NCI-H748 (cell line): Measurements from ENCODE around the gene GAB1.

ENCODE experiments used
- DNase-seq: peaks from one replicate; lab custom pipeline; 2025; ENCODE audit not compliant: unreplicated experiment; lab: John Stamatoyannopoulos, UW

The GAB1 gene

DNA sequence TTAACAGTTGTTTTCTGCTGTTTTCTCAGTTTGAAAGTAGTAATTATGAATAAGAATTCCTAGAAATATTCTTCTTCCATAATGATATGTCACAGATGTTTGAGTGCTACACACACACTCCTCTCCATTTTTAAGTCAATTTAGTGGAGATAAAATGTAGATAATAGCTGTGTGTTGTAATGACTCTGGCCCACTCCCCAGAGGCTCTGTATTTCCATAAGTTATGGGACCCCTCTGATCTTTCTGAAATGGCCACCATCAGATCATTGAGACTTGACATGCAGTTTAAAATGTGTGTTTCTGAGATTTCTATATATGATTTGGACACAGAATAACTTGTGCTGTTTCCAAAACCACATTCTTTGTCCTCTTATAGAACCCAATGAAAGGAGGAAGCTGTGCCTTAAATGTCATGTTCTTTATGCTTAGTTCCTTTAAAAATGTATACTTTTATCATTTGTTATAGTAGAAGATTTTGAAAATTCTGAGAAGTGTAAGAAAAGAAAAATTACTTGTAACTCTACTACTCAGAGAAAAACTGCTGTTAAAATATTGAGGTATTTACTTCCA, 46.4 kb downstream of the GAB1 start:
- DNase-seq, result no peak

DNA sequence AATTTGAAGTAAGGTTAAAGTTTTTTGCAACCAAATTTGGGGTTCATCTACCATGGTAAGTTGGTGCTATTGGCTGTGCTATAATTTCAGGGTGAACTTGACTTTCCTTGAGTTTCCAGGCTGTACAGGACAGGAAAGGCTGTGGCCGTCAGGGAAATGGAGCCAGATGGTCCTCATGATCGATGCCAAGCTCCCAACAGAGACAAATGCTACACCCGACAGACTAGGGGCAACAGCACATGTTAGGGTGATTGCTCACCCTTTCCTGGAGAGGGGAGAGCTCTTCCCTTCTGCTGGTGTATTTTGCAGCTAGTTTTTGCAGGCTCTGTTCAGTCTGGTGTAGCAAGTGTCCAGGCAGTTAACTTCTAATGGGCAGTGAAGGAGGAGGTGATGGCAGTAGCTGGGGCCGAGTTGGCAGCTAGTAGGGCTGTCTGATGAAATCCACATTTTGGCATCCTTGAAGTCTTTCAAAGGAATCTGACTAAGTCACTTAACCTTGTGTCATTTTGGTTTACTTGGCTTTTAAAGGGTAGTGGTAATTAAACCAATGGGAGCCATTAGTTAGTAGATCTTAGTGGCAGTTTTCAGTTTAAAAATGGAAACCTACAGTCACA, 47.8 kb downstream of the GAB1 start:
- no peak for DNase-seq

DNA sequence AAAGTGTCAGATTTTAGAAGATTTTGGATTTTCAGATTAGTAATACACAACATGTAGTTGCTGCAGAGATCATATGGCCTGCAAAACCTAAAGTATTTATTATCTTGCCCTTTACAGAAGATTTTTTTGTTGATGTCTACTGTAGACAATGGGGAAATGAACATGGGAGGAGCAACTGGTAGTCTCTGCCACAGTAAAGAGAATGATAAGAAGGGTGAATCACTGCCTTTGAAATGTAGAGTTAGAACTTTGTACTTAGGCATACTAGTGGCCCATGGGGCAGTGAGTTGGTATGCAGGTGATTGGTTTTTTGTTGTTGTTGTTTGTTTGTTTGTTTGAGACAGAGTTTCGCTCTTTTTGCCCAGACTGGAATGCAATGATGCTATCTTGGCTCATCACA, 50.1 kb downstream of the GAB1 start:
- no peak for DNase-seq

DNA sequence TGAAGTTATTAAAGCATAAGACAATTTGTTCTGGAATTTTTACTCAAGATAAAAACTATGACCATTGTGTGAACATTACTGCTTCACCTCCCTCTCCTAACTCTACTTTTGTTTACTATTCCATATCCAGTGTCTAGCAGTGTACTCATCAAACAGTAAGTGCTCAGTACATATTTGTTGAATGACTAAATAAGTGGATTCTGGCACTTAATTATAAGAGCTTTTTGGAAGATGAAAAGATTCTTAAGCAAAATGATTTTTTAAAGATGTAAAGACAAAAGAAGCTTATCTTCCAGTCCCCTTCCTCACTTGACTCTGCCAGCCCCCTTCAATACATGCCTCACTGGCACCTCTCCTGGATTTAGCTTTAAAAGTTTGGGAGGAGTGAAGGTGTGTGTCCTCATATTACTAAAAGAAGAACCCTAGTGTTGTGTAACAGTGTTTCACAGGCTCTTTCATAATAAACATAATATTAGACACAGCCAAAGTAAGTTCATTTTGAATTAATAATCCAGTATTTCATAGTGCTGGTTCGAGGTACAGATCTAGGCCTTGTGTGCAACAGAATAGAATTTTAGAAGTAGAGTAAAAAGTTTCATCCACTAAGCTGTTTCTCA, 53.0 kb downstream of the GAB1 start:
- DNase-seq, result no peak

DNA sequence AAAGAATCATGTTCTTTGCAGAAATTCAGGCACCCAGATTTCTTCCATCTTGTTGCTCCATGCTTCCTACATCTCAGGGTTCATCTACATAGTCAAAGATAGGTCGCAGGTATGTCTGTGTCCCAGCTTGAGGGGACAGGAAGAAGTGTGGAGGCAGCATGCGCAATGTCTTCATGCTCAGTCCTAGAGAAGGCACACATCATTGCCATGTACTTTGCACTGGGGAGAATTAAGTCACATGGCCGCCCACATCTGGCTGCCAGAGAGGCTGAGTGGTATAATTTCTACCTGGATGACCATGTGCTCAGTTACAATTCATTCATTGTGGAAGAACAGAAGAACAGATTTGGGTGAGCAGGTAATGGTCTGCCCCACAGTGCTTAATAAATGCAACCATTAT, 54.1 kb downstream of the GAB1 start:
- DNase-seq, result no peak

DNA sequence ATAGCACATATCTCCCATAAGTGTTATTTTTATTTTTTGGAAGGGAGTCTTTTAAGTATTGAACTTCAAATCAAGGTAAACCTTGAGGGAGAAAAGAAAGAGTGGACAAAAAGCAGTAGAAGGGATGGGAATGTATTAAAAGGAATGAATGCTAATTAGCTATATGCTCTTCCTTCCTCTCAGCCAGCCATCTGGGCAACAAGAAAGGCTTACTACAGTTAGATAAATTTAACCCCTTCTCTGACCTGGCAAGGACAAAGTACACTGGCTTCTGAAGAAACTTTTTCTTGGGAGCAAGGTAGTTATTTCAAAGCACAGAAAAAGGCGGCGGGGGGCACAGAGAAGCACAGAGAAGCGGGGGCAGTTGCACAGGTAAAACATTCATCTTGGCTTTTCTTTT, 54.6 kb downstream of the GAB1 start:
- DNase-seq, result no peak

DNA sequence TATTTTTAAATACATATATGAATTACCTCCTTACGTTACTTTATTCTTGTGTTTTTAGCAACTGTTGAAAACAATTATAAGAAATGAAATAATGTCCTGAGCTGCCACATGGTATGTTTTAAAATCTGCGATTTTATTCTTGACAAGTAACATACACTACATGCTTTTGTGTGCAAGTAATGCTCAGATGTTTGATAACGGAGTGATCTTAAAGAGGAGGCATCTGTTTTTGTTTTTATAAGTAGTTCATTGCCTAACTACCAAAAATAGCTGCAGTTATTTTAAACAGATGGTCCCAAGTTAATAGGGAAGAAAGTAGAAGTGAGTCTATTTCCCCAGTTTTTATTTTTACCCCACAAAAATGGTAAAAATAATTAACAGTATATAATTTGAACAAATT, 55.2 kb downstream of the GAB1 start:
- no peak for DNase-seq

DNA sequence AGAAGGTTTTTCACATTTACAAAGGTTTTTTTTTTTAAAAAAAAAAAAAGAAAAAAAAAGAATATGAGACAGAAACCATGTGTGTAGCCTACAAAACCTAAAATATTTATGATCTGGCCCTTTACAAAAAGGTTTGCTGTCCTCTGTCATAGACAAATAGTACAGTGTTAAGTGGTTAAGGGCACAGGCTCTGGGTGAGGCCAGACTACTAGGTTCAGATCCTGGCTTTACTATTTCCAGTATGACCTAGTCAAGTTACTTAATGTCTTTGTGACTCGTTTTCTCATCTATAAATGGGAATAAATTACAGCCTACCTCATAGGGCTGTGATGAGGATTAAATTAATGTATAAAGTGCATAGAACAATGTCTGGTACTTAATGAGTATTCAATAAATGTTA, 56.5 kb downstream of the GAB1 start:
- DNase-seq, result no peak

DNA sequence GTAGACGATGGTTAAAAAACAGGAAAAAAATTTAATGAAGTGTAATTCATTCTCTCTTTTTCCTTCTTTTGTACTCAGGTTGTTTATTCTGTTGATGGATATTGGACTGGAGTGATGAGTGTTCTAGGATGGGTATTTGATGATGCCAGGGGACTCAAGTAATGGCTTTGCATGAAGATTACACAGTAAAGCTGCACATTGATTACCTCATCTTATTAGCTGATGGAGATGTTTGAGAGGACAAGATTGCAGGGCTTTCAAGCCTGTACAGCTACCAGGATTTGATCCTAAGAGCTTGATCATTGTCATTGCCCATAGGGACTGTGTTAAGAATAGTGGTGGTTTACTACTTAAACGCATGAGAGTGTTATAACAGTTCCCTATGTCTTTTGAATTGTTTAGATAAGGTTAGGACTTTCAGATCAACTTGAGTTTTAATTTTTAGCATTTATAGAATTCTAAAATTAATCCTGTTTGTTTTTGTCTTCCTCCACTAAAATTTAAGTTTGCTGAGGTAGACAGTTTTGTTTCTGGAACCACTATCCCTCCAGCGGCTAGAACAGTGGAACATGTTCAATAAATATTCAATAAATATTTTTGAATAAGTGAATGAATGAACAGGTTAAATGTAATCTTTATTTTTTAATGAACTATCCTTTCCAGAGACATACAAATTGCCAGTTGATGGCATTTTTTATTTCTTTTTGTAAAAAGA, 58.2 kb downstream of the GAB1 start:
- DNase-seq, result no peak

DNA sequence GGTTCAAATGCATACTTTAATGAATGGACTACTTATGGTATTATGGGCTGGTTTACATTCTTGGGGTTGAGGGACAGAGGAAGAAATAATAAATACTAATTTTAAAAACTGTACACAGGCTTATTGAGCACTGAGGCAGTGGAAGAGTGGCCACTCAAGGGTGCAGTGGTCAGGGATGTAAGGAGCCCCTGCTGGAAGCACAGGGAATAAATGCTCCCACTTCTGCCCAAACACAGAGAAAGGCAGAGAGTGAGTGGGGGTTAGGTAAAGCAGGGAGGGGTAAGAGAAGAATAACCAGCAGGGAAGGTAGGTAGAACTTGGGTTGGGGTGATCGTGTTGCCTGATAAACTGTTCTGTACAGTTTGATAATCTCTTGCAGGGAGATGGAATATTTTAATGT, 60.0 kb downstream of the GAB1 start:
- DNase-seq, result no peak

DNA sequence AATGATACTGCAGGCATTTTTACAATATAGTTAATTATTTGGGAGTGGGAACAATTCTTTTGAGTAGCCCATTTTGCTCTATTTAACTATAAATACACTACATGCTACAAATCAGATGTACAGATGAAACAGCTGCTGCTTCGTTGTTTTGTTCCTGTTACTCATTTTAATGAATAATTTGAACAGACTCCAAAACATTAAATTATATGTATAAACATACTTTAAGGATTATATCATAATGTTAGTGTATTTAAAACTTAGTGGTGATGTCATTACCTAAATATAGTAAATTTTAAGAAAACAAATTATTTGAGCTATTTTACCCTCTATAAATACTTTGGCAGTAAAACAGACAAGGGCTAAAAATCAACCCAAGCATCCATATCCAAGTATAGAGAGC, 60.7 kb downstream of the GAB1 start:
- no peak for DNase-seq

DNA sequence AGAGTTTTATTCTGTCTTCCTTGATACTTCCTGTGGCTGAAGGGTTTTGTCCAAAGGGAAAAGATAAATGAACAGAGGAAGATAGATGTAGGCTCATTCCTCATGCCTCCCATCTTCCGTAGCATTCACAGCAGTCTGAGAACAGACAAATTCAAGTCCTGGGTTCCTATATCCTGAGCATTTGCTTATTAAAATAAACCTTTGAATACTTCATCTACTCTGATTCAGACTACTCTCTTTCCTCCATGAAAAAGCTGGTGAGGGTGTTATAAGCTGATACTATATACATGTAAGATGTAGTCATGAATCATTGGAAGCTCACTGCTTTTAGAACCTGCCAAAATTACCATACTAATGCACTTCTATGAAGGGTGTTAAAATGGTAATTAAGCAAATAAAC, 61.2 kb downstream of the GAB1 start:
- no peak for DNase-seq

DNA sequence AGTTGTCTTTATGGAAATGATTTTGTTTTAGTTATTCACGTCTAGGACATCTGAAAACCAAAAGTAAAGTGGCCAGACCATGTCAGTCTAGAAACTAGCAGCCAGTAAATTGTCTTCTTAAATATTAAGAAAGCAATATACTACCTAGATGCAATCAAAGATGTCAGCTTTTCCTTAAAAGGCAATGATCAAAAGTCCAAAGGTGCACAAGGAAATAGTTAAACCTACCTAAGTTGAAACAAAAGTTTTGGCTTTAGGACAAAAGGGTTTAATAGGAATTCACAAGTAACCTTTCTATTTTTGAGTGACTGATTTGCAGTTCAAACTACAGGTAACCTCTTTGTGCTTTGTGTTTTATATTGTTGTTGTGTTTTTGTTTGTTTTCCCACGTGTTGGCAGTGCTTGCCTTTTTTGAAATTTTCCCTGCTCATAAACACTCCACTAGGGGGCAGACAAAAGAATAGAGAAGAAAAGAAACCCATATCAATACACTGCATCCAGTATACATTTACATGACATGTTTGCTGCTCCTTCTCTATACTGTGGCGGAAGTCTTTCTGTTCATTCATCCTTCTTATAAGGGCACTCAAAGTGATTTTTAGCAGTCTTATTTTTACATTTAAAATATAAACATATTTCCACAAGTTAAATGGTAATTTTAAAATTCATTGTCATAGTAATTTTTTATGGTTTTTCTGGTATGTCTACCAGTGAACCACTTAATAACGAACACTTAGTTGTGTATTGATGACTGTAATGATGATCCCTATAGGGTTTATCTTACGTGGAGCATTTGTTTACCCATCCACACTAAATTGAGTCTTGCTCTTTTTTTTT, 62.7 kb downstream of the GAB1 start:
- peak; percentile 49 for DNase-seq

DNA sequence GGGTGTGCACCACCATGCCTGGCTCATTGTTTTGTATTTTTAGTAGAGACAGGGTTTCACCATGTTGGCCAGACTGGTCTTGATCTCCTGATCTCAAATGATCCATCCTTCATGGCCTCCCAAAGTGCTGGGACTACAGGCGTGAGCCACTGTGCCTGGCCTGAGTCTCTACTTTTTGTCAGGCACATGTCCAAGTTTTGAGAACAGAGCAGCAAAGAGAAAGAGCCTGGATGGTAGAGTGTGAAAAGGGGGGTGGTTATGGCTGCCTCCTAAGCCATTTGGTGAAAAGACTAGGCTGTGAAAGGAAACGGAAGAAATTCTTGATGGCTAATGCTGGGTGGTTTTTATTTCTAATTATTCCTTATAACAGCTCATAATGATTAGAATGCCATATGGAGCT, 63.4 kb downstream of the GAB1 start:
- DNase-seq, result no peak

DNA sequence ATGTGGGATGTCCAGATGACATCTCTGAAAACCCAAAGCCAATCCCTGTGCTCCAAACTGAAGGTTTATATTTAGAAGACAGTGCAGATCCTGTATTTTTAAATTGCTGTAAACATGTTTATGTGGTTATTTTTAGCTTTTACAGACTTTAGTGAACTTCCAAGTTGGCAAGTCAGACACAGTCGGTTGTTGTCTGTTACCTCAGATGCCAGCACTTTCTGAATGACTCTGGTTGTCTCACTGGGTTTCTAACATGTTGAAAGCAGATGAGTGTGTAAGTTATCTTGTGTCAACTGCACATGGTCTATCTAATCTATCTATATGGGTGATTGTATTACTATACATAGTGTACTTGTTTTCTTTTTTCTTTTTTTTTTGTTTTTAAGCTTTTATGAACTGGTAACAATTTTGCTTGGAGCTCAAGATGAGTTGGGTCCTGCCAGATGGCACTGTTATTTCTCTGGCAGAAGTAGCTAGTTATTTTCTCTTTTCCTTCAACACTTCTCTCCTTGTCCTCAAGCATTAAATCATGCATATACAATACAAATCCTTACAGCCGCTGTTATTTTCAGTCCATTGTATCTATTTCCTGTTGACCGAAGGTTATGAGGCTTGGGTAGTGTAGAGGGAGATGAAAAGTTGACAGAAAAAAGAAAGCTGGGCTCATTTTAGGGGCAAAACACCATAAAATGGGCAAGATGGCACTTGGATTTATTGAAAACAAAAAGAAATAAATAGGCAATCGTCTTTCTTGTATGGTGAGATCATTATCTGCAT, 66.3 kb downstream of the GAB1 start:
- peak; percentile 9 for DNase-seq

DNA sequence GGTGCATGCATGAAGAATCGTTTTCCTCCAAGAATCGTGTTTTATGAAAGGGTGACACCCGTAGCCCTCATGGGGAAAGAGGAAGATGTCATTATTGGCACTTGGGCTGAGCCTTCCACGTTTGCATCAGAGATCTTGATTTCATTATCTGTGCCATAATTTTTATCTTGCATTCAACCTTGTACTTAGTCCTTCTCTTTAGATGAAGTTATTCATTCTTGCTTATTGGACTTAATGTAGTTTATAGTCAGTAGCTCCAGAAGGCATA, 66.8 kb downstream of the GAB1 start:
- no peak for DNase-seq

DNA sequence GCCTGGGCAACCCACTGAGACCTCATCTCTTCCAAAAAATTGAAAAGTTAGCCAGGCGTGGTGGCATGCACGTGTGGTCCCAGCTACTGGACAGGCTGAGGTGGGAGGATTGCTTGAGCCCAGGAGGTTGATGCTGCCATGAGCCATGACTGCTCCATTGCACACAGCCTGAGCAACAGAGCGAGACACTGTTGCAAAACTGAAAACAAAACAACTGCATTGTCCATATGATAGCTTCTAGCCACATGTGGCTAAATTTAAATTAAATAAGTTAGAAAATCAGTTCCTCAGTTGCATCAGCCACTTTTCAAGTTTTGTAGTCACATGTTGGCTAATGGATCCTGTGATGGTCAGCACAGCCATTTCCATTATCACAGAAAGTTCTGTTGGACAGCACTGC, 67.9 kb downstream of the GAB1 start:
- DNase-seq, result no peak

DNA sequence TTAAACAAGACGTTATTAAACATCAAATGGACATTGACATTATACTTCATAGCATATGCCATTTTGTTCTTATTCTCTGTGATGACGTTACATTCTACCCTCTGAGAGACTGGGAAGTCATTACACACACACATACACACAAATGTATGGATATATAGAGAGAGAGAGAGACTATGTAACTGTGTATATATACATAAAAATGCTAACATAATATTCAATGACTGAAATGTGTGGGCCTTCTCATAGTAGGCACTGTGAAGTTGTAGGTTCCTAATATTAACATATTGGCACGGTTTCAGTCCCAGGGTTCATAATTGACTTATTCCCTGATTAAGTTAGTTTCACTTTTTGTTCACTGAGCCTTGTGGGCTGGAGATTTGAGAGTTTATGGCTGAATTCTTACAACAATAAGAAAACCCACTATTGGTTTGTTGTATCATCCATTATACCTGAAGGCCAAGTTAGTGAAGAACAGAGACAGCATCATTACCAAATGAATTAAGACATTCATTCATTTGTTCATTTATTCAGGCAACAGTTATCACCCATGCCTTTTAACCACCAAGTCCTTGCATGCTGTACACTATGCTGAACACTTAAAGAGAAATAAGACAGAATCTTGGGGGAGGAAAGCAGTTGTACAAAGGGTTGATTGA, 68.5 kb downstream of the GAB1 start:
- DNase-seq, result no peak

DNA sequence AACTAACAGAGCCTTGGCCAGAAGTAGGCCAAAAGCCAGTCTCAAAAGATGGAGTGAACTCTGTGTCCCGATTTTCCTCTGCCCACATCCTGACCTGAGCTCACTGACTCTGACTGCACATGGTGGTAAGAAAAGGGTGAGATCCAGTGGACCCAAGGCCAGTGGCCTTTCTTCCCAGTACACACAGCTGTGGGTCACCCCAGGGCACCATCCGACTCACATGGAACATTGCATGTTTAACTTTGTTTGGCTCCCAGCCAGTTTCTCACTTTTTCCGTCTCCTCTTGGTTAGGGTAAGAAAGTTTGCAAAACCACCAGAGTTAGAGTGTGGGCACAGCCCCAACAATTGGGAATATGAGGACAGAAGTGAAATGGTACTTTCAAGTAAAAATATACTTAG, 69.8 kb downstream of the GAB1 start:
- no peak for DNase-seq

DNA sequence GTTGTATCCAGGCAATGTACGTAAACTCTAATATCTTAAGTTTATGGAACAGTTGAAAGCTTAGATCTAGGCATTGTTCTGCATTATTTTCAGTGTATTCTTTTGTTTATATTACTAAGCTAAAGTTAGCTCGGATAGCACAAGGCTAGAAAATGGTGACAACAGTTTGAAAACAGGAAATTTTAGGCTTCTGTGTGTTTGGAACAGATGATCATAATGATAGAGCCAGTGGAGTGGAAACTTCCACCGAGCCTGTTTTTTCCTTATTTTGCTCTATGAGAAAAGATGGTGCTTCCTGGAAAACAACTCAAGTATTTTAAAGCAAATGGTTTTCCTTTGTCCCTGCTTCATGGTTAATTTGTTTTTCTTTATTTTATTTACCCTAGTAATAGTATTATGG, 70.8 kb downstream of the GAB1 start:
- DNase-seq, result no peak

DNA sequence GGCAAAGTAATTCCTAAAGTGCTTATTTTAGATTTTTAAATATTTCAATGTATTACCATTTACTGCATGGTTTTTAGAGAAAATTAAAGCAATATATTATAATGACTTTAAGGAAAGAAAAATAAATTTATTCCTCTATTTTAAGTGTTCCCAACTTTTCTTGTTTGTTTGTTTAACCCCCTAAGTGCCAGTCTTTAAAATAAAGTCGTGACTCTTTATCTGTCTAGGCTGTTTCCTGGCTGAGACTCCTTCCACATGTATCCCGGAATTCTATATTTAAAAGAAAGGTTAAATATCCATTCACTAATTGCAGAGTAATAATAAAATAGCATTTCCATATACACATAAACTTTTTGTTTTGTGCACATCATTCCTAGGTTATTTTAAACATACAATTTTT, 71.2 kb downstream of the GAB1 start:
- DNase-seq, result no peak
